GM23338 (cell line): ENCODE data around the gene KBTBD6.

Experiments
- CREB1 ChIP-seq: fragments of 250-450 bp; sonication (Bioruptor Pico); IDR thresholded peaks from 2 replicates; pipeline ENCODE4 v1.5.0; 2020; ENCODE audit warnings: low read depth, mild to moderate bottlenecking, moderate library complexity
- EZH2 ChIP-seq: fragments of 200-600 bp; sonication (generic); IDR thresholded peaks from one replicate; pipeline ENCODE4 v1.8.0; 2017; ENCODE audit warnings: antibody characterized with exemption, mild to moderate bottlenecking, low read depth; ENCODE audit not compliant: unreplicated experiment
- EZH2phosphoT487 ChIP-seq: fragments of 200-600 bp; sonication (generic); IDR thresholded peaks from one replicate; pipeline ENCODE4 v1.8.1; 2018; ENCODE audit warnings: antibody characterized with exemption; ENCODE audit not compliant: unreplicated experiment
- JUNB ChIP-seq: IDR thresholded peaks from one replicate; pipeline ENCODE4 v1.6.1; 2016; ENCODE audit warnings: antibody characterized with exemption; ENCODE audit not compliant: unreplicated experiment
- NANOG ChIP-seq: IDR thresholded peaks from 2 replicates; pipeline ENCODE4 v1.6.1; 2016; ENCODE audit warnings: antibody characterized with exemption, borderline replicate concordance
- POLR2AphosphoS5 ChIP-seq: IDR thresholded peaks from 2 replicates; pipeline ENCODE4 v1.6.1; 2016; ENCODE audit warnings: antibody characterized with exemption, low read depth
- STAT1 ChIP-seq: IDR thresholded peaks from one replicate; pipeline ENCODE4 v1.6.1; 2016; ENCODE audit warnings: antibody characterized with exemption; ENCODE audit not compliant: unreplicated experiment
- ZNF114 ChIP-seq: fragments of 250-450 bp; sonication (Bioruptor Pico); IDR thresholded peaks from 2 replicates; pipeline ENCODE4 v1.5.0; 2020; ENCODE audit warnings: mild to moderate bottlenecking, moderate library complexity
- TF ChIP-seq, protein P1 (sequence below), 2 experiments: fragments of 200-600 bp in 1 of 2; sonication (generic) in 1 of 2; conservative IDR thresholded peaks; 2 replicates each; pipeline versions ENCODE4 v1.5.1 to v1.6.1; 2016 to 2017; ENCODE audit warnings: antibody characterized with exemption in 2 of 2, low read depth in 2 of 2, mild to moderate bottlenecking in 2 of 2, moderate library complexity in 1 of 2
- TF ChIP-seq, protein P2 (sequence below): IDR thresholded peaks from one replicate; pipeline ENCODE4 v1.6.1; 2018; ENCODE audit warnings: antibody characterized with exemption; ENCODE audit not compliant: unreplicated experiment
- TF ChIP-seq, protein P3 (sequence below): IDR thresholded peaks from 2 replicates; pipeline ENCODE4 v1.6.1; 2016; ENCODE audit warnings: antibody characterized with exemption
- TF ChIP-seq, protein P4 (sequence below): fragments of 250-450 bp; sonication (Bioruptor Pico); IDR thresholded peaks from 2 replicates; pipeline ENCODE4 v1.5.0; 2020; ENCODE audit warnings: mild to moderate bottlenecking, moderate library complexity

DNA sequence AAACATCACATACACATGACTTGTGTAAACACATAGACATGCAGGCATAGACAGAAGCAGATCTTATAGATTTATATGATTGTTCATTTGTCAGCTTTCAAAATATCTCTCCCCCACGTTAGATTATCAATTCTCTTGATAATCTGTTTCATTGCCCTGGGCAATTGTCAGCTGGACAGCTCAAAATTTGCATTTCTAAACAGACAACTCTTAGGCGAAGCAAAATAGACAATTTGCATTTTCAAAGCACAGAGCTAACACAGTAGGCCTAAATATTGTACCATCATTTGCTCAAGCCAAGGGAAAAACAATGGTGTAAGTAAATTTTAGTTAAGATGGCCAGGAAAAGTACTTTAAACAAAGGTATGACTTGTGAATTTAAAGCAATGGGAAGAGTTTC lies 24.0 kb upstream of the KBTBD6 start:
- no peak for TF ChIP-seq NANOG
- TF ChIP-seq, protein P1, sequence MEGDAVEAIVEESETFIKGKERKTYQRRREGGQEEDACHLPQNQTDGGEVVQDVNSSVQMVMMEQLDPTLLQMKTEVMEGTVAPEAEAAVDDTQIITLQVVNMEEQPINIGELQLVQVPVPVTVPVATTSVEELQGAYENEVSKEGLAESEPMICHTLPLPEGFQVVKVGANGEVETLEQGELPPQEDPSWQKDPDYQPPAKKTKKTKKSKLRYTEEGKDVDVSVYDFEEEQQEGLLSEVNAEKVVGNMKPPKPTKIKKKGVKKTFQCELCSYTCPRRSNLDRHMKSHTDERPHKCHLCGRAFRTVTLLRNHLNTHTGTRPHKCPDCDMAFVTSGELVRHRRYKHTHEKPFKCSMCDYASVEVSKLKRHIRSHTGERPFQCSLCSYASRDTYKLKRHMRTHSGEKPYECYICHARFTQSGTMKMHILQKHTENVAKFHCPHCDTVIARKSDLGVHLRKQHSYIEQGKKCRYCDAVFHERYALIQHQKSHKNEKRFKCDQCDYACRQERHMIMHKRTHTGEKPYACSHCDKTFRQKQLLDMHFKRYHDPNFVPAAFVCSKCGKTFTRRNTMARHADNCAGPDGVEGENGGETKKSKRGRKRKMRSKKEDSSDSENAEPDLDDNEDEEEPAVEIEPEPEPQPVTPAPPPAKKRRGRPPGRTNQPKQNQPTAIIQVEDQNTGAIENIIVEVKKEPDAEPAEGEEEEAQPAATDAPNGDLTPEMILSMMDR (conservative IDR thresholded peaks at IDR 0.05; ENCODE audit: low read depth in 2 of 2), result no peak
- TF ChIP-seq POLR2AphosphoS5, result no peak
- TF ChIP-seq JUNB, result no peak
- TF ChIP-seq, protein P2, sequence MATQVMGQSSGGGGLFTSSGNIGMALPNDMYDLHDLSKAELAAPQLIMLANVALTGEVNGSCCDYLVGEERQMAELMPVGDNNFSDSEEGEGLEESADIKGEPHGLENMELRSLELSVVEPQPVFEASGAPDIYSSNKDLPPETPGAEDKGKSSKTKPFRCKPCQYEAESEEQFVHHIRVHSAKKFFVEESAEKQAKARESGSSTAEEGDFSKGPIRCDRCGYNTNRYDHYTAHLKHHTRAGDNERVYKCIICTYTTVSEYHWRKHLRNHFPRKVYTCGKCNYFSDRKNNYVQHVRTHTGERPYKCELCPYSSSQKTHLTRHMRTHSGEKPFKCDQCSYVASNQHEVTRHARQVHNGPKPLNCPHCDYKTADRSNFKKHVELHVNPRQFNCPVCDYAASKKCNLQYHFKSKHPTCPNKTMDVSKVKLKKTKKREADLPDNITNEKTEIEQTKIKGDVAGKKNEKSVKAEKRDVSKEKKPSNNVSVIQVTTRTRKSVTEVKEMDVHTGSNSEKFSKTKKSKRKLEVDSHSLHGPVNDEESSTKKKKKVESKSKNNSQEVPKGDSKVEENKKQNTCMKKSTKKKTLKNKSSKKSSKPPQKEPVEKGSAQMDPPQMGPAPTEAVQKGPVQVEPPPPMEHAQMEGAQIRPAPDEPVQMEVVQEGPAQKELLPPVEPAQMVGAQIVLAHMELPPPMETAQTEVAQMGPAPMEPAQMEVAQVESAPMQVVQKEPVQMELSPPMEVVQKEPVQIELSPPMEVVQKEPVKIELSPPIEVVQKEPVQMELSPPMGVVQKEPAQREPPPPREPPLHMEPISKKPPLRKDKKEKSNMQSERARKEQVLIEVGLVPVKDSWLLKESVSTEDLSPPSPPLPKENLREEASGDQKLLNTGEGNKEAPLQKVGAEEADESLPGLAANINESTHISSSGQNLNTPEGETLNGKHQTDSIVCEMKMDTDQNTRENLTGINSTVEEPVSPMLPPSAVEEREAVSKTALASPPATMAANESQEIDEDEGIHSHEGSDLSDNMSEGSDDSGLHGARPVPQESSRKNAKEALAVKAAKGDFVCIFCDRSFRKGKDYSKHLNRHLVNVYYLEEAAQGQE, result no peak
- TF ChIP-seq, protein P3, sequence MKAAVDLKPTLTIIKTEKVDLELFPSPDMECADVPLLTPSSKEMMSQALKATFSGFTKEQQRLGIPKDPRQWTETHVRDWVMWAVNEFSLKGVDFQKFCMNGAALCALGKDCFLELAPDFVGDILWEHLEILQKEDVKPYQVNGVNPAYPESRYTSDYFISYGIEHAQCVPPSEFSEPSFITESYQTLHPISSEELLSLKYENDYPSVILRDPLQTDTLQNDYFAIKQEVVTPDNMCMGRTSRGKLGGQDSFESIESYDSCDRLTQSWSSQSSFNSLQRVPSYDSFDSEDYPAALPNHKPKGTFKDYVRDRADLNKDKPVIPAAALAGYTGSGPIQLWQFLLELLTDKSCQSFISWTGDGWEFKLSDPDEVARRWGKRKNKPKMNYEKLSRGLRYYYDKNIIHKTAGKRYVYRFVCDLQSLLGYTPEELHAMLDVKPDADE, result no peak
- TF ChIP-seq EZH2, result no peak
- no peak for TF ChIP-seq CREB1 (CRISPR knock-in tag)
- no peak for TF ChIP-seq EZH2phosphoT487
- TF ChIP-seq, protein P4, sequence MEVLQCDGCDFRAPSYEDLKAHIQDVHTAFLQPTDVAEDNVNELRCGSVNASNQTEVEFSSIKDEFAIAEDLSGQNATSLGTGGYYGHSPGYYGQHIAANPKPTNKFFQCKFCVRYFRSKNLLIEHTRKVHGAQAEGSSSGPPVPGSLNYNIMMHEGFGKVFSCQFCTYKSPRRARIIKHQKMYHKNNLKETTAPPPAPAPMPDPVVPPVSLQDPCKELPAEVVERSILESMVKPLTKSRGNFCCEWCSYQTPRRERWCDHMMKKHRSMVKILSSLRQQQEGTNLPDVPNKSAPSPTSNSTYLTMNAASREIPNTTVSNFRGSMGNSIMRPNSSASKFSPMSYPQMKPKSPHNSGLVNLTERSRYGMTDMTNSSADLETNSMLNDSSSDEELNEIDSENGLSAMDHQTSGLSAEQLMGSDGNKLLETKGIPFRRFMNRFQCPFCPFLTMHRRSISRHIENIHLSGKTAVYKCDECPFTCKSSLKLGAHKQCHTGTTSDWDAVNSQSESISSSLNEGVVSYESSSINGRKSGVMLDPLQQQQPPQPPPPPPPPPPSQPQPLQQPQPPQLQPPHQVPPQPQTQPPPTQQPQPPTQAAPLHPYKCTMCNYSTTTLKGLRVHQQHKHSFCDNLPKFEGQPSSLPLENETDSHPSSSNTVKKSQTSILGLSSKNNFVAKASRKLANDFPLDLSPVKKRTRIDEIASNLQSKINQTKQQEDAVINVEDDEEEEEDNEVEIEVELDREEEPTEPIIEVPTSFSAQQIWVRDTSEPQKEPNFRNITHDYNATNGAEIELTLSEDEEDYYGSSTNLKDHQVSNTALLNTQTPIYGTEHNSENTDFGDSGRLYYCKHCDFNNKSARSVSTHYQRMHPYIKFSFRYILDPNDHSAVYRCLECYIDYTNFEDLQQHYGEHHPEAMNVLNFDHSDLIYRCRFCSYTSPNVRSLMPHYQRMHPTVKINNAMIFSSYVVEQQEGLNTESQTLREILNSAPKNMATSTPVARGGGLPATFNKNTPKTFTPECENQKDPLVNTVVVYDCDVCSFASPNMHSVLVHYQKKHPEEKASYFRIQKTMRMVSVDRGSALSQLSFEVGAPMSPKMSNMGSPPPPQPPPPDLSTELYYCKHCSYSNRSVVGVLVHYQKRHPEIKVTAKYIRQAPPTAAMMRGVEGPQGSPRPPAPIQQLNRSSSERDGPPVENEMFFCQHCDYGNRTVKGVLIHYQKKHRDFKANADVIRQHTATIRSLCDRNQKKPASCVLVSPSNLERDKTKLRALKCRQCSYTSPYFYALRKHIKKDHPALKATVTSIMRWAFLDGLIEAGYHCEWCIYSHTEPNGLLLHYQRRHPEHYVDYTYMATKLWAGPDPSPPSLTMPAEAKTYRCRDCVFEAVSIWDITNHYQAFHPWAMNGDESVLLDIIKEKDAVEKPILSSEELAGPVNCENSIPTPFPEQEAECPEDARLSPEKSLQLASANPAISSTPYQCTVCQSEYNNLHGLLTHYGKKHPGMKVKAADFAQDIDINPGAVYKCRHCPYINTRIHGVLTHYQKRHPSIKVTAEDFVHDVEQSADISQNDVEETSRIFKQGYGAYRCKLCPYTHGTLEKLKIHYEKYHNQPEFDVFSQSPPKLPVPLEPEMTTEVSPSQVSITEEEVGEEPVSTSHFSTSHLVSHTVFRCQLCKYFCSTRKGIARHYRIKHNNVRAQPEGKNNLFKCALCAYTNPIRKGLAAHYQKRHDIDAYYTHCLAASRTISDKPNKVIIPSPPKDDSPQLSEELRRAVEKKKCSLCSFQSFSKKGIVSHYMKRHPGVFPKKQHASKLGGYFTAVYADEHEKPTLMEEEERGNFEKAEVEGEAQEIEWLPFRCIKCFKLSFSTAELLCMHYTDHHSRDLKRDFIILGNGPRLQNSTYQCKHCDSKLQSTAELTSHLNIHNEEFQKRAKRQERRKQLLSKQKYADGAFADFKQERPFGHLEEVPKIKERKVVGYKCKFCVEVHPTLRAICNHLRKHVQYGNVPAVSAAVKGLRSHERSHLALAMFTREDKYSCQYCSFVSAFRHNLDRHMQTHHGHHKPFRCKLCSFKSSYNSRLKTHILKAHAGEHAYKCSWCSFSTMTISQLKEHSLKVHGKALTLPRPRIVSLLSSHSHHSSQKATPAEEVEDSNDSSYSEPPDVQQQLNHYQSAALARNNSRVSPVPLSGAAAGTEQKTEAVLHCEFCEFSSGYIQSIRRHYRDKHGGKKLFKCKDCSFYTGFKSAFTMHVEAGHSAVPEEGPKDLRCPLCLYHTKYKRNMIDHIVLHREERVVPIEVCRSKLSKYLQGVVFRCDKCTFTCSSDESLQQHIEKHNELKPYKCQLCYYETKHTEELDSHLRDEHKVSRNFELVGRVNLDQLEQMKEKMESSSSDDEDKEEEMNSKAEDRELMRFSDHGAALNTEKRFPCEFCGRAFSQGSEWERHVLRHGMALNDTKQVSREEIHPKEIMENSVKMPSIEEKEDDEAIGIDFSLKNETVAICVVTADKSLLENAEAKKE (CRISPR knock-in tag), result no peak
- no peak for TF ChIP-seq STAT1
- TF ChIP-seq ZNF114 (CRISPR knock-in tag), result no peak
